SK-N-SH (cell line): Measurements from ENCODE around the gene SUFU.

Source experiments
- CHD2 ChIP-seq: fragments of 150-350 bp; IDR thresholded peaks from 2 replicates; pipeline ENCODE4 v1.6.1; 2018; ENCODE audit warnings: low read length; ENCODE audit not compliant: partially characterized antibody
- CTCF ChIP-seq: fragments of 200-600 bp; sonication (generic); IDR thresholded peaks from 2 replicates; pipeline ENCODE4 v1.6.1; 2017; ENCODE audit warnings: antibody characterized with exemption, mild to moderate bottlenecking, moderate library complexity
- EP300 ChIP-seq, 2 experiments: IDR thresholded peaks; 2 replicates each; pipeline versions ENCODE4 v1.4.0 to v1.6.1; 2012; ENCODE audit warnings: borderline replicate concordance in 1 of 2, low read depth in 1 of 2, low read length in 1 of 2
- GABPA ChIP-seq: IDR thresholded peaks from 2 replicates; pipeline ENCODE4 v1.4.0; 2012; ENCODE audit warnings: low read depth, mild to moderate bottlenecking
- JUND ChIP-seq: IDR thresholded peaks from 2 replicates; pipeline ENCODE4 v1.4.0; 2012
- MAX ChIP-seq: IDR thresholded peaks from 2 replicates; pipeline ENCODE4 v1.4.0; 2012; ENCODE audit warnings: low read depth
- POLR2AphosphoS5 ChIP-seq: IDR thresholded peaks from 2 replicates; pipeline ENCODE4 v1.6.1; 2012; ENCODE audit warnings: low read depth, low read length
- RAD21 ChIP-seq: IDR thresholded peaks from 2 replicates; pipeline ENCODE4 v1.6.1; 2012; ENCODE audit warnings: mild to moderate bottlenecking, low read length
- RXRA ChIP-seq: IDR thresholded peaks from 2 replicates; pipeline ENCODE4 v1.4.0; 2012; ENCODE audit warnings: low read depth, mild to moderate bottlenecking, borderline replicate concordance
- SMC3 ChIP-seq: IDR thresholded peaks from 2 replicates; pipeline ENCODE4 v1.6.1; 2012; ENCODE audit warnings: low read depth, low read length, improper control_type of control experiment
- USF2 ChIP-seq: fragments of 150-350 bp; IDR thresholded peaks from 2 replicates; pipeline ENCODE4 v1.6.1; 2017; ENCODE audit warnings: antibody characterized with exemption, low read length, low read depth, borderline replicate concordance

DNA sequence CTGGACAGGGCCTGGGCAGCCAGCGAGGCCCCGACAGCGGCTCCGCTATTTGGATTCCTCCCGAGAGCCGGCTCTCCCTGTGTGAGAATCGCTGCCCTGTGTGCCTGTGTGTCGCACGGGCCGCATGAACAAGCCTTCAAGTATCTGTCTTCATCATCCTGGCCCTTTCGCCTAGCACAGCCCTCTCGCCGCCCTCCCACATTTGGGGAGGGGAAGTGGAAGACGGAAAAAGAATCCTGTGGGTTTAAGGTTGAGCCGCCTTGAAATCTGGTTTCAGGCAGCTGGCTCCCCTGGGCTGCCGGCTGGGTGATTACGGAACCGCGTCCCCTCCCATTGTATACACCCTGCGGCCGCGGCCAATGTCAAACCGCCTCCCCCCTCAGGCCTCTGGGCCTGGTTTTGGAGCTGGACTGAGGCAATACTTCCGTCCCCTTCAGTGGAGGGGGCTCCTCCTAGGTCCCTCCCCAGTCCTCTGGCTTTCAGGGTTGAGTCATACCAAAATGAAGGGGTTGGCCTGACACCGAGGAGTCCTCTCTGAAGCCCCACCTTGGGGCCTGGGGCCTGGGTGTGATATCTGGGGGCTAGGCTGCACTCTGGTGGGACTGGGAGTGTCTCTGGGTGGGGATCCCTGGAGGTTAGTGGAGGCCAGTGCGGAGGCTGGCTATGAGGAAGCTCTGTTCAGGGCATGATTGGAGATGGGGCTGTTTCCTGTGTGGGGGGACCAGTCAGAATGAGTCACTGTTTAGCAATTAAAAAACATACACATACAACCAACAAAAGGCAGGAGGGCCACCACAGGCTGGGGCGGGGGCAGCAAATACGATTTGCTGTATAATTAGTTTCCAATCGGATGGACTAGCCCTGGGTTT lies 142.2 kb downstream of the SUFU start:
- TF ChIP-seq CTCF (no peak), SMC3 (no peak), USF2 (no peak), GABPA (peak; percentile 47), EP300 (IDR thresholded peaks at IDR 0.05; ENCODE audit: borderline replicate concordance in 1 of 2, low read depth in 1 of 2, low read length in 1 of 2) (peak in 1 of 2 experiments; percentile 31; a peak in 1 of 4 replicates), RXRA (no peak; the same call in 1 of the 2 replicates), POLR2AphosphoS5 (no peak; the same call in none of the 2 replicates), JUND (peak; percentile 77), CHD2 (no peak), RAD21 (no peak), MAX (peak; percentile 23; the same call in 1 of the 2 replicates)
